GM10266 (cell line): ENCODE results near the gene SMYD4.

ENCODE experiments used
- DNase-seq: peaks from one replicate; pipeline ENCODE4 v3.0.0; 2012; ENCODE audit errors: extremely low spot score
- CTCF ChIP-seq: IDR thresholded peaks from 2 replicates; pipeline ENCODE4 v1.5.1; 2012; ENCODE audit warnings: mild to moderate bottlenecking, low read depth; ENCODE audit not compliant: control insufficient read depth, insufficient read depth; ENCODE audit errors: missing control alignments

SMYD4 gene, protein sequence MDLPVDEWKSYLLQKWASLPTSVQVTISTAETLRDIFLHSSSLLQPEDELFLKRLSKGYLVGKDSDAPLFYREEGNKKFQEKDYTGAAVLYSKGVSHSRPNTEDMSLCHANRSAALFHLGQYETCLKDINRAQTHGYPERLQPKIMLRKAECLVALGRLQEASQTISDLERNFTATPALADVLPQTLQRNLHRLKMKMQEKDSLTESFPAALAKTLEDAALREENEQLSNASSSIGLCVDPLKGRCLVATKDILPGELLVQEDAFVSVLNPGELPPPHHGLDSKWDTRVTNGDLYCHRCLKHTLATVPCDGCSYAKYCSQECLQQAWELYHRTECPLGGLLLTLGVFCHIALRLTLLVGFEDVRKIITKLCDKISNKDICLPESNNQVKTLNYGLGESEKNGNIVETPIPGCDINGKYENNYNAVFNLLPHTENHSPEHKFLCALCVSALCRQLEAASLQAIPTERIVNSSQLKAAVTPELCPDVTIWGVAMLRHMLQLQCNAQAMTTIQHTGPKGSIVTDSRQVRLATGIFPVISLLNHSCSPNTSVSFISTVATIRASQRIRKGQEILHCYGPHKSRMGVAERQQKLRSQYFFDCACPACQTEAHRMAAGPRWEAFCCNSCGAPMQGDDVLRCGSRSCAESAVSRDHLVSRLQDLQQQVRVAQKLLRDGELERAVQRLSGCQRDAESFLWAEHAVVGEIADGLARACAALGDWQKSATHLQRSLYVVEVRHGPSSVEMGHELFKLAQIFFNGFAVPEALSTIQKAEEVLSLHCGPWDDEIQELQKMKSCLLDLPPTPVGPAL

DNA sequence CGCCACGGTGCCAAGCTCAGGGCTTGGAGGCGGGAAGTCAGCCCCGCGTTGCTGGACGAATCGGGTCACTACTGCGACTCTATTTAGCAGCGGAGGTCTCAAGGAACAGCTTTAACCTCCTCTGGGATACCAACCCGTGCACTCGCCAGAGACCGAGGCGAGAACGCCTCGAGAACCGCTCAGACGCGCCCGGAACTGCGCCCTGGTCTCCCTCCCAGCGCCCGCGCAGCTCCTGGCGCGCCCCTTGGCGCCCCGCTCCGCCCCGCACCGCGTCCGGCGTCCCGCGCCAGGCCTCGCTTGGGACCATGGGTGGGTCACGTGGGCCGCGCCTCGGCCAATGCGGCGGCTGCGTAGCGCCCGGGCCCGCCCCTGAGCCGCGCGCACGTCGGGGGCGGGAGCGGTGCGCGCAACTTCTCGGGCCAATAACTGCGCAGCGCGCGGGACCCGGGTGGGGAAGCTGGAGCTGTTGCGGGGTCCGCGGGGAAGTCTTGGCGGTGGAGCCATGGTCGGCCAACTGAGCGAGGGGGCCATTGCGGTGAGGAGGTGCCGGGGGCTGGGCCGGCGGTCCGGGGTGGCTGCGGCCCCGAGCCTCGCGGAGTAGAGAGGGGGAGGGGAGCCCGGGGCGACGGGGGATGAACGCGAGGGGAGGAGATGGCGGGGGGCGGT lies at the start of gene SMYD4, which contains the start of gene RPA1:
Gene SMYD4 (minus strand): TSS at position 311 of the 666 bp plus-strand sequence. CDS start 1,908 bp downstream, outside the sequence.
Gene RPA1 (plus strand): TSS at position 414 of the 666 bp plus-strand sequence. CDS start 89 bp downstream, at position 503.
- peak; percentile 96 for DNase-seq
- no peak for TF ChIP-seq CTCF

DNA sequence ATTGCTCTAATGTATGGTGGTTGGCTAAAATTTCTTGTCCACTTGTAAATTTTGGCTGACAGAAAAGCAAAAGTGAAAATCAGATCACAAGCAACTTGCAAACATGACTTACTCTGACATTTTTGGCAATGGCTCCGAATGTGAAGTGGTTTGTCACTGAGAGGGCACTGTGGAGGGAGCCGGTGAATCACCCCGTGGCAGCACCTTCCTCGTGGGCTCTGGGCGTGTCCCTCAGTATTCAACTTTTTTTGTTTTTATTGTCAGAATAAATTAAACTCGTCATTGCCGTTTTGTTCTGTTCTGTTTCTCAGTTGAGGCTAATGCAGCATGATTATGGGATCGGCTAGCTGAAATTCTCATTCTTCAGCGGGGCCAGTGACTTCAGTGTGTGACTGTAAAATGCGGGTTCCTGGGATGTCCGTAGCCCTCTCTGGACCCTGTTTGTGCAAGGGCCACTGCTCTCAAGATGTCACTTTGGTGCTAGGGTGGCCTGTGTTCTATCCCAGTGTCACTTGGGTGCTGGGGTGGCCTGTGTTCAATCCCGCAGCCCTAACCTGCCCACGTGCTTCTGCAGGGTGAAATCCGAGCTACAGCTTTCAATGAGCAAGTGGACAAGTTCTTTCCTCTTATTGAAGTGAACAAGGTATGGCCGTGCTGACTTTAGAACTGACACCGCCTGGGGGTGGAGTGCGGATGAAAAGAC lies 48.9 kb upstream of the SMYD4 start:
- DNase-seq: no peak
- no peak for TF ChIP-seq CTCF

DNA sequence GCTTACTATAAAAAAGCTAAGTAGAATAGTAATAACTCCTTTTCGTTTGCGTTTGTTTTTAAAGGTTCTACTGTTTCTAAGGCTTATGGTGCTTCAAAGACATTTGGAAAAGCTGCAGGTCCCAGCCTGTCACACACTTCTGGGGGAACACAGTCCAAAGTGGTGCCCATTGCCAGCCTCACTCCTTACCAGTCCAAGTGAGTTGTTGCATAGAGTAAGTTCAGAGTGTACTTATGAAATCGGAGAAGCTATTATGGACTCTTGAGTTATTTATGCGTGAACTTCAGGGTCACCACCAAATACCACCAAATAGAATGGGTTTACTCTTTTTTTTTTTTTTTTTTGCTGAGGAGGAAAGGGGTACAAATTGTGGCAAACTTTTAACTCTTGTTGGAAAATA lies 45.9 kb upstream of the SMYD4 start:
- no peak for TF ChIP-seq CTCF
- DNase-seq: no peak

DNA sequence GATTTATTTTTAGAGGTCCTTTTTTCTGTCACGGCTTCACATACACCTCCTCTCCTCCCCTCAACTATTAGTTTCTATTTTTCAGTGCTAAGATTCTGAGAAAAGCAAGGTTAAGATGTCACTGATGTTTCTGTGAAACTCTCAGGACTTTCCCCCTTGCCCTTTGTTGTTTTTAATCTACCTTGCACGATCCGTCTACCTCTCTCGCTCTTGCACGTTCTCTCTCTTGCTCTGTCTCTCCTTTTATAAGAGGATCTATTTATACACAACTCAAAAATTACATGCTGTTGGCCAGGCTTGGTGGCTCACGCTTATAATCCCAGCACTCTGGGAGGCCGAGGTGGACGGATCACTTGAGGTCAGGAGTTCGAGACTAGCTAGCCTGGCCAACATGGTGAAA lies 43.7 kb upstream of the SMYD4 start:
- DNase-seq: peak; percentile 67
- no peak for TF ChIP-seq CTCF

- peak; percentile 30 for DNase-seq
- no peak for TF ChIP-seq CTCF
Measured at GRCh38 chr17:1872976-1873375, 43.3 kb upstream of the SMYD4 start.

DNA sequence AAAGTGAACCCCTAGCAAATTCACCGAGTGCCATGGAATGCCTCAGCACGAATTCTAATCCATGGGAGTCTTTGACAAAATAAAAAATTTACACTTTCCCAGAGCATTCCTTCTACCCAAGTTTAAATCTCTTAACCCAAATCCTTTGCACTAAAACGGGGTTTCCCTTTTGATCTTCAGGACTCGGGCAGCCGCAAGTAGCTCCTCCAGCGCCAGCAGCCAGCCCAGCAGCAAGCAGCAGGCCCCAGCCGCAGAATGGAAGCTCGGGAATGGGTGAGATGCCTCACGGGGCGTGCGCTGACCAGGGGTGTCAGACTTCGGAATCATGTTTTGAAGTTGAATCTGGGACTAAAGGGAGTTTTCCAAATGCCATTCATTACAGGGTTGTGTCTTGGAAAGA lies 42.6 kb upstream of the SMYD4 start:
- no peak for DNase-seq
- TF ChIP-seq CTCF: no peak
